HG03103 (cell line): Measurements from ENCODE around the gene ACKR2.
"Not testable (repeated sequence)": the region's sequence is repeated elsewhere in the genome, so short reads cannot be mapped to it uniquely, and the experiment has no call there.

Experiments
- ATAC-seq: cut with Tn5 transposase; IDR thresholded peaks from one replicate; pipeline ENCODE4 v1.9.1; 2021; ENCODE audit warnings: low read depth; ENCODE audit not compliant: unreplicated experiment

Gene ACKR2

DNA sequence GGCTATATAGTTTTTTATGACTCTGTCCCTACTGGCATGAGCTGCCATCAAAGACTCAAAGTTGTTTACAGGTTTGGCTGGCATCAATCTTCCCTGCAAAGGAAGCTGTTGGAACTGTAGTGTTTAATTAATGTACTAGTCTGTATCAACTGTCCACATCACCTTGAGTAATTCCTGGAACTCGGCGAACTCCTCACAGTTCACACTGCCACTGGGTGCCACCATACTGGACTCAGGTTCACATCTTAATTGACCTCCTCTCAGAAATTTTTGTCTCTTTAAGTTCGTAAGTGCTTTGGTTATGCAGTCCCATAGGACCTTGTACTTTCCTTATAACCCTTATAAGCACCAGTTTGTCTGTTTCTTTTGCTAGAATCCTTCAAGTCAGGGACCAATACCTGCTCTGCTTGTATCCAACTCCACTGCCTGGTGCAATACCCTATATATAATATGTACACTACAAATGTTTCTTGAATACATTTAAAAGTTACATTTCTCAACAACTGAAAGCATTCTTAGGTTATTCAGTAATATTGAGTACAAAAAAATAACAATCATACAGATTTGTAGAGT, 8.1 kb upstream of the ACKR2 start:
- ATAC-seq, result no peak

- ATAC-seq, result no peak
These were observed 7.5 kb upstream of the ACKR2 start for GRCh38 chr3:42801784-42802183.

GRCh38 chr3:42802876-42803413, 6.3 kb upstream of the ACKR2 start:
- no peak for ATAC-seq

GRCh38 chr3:42803414-42804105, 5.7 kb upstream of the ACKR2 start:
- peak; percentile 14 for ATAC-seq

- peak; percentile 96 for ATAC-seq
These were observed 5.0 kb upstream of the ACKR2 start, which contains the start of gene HIGD1A for GRCh38 chr3:42804106-42804830. TSS of gene HIGD1A (minus strand) at chr3:42804490. CDS start at chr3:42794253, 10,237 bp downstream.

GRCh38 chr3:42804831-42805132, 4.5 kb upstream of the ACKR2 start:
- ATAC-seq, result peak; percentile 11

GRCh38 chr3:42805141-42805821, 4.0 kb upstream of the ACKR2 start:
- no peak for ATAC-seq

GRCh38 chr3:42807929-42808328, 1.3 kb upstream of the ACKR2 start:
- no peak for ATAC-seq

DNA sequence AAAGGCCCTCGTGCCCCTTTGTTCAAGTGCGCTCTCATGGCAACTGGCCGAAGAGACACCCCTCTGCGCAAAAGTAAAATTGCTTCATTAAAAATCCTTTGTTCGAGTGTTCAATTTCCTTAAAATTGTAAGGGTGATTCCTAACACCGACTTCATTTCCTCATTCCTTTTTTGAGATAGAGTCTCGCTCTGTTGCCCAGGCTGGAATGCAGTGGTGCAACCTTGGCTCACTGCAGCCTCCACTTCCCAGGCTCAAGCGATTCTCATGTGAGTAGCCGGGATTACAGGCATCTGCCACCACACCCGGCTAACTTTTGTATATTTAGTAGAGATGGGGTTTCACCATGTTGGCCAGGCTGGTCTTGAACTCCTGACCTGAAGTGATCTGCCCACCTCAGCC, 1.5 kb downstream of the ACKR2 start:
- ATAC-seq, result not testable (repeated sequence)

- not testable (repeated sequence) for ATAC-seq
These were observed 2.1 kb downstream of the ACKR2 start for GRCh38 chr3:42811118-42811883.

- no peak for ATAC-seq
These were observed 5.0 kb downstream of the ACKR2 start for GRCh38 chr3:42814246-42814645.

DNA sequence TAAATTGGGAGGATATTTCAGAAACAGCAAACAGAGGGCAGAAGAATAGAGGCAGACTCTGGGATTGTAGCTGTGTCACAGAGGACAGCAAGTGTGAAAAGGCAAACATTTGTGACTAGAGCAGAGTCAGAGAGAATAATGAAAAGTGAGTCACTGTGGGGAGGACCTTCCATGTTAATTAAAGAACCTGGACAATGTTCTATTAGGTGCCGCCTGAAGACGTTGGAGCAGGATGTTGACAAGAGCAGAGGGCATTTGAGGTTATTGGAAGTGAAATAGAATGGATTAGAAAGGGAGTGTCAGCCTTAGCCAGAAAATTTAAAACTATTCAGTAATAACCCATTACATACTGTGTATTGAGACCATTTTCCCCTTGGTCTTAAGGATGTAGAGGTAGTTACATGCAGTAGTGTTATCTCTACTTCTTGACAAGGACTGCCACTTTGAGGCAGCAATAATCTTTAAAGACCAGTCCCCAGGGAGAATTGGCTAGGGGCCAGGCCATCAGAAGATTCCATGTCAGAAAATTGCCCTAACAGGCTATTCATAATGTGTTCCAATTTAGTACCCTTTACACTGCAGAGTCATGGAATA, 5.8 kb downstream of the ACKR2 start:
- ATAC-seq, result no peak

GRCh38 chr3:42815826-42816225, 6.6 kb downstream of the ACKR2 start:
- ATAC-seq, result no peak

DNA sequence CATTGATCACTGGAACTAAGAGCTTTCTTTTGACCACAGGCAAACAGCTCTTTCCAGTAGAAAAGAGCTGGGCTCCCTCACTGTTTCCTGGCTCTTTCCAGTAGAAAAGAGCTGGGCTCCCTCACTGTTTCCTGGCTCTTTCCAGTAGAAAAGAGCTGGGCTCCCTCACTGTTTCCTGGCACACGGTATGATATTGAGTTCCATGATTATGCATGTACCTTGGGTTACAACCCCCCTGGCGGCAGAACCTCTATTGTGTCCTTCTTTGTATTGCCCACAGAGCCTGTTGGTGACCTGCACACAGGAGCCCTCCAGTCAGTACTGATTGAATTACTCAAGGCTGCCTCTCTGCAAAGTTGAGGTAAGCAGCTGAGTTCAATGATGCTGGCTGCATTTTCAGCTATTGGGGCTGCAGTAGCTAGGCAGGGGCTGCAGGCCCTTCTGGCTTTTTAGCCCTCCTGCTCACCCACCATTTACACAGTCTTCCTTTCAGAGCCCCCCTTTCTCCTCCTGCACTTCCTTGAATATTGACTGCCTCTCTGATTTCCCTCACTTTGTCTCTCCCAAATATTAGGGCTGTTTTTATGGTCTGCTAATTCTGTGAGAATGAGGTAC, 10.2 kb downstream of the ACKR2 start:
- ATAC-seq, result no peak

DNA sequence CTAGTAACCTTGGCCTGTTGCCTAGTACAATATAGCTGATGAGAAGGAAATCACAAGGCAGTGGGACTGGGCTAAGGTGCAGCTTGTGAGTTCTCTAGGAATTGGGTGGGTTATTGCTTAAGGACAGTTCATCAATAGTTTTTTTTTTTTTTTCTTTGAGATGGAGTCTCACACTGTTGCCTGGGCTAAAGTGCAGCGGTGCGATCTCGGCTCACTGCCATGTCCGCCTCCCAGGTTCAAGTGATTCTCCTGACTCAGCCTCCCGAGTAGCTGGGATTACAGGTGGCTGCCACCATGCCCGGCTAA, 11.5 kb downstream of the ACKR2 start:
- no peak for ATAC-seq

DNA sequence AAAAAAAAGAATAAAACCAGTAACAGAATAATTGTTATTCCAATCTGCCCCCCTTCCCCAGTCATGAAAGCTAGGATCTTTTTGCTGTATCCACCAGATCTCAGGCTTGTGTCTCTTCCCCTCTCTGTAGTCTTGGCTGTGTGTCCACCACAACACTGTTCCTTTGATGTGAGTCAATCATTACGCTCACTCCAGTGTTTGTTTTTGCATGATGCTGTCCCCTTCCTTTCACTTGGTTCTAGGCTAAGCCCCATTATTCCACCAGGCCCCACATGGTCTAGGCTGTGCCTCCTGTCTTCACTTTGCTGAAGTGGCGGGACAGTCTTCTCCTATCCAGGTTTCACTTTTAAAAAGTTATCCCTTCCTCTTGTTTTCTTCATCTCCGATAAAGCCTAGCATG, 13.6 kb downstream of the ACKR2 start:
- no peak for ATAC-seq

DNA sequence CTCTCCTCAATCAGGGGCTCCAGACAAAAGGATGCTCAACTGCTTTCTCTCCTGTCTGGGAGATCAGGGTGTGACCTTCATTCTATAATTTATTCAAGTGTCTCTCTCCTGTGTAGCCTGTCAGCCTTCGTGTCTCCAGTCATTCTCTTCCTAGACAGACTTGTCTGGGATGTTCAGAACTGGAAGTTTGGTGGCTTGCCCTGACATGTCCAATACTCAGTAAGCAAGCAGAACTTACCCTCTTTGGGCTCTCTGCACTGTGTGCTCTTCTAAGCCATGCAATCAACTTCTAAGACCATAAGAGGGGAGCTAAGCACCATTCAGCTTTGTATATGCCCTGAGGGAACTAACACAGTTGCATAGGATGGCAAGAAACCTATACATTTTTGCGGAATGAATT, 14.1 kb downstream of the ACKR2 start:
- no peak for ATAC-seq

GRCh38 chr3:42826141-42826540, 16.9 kb downstream of the ACKR2 start:
- ATAC-seq, result no peak

DNA sequence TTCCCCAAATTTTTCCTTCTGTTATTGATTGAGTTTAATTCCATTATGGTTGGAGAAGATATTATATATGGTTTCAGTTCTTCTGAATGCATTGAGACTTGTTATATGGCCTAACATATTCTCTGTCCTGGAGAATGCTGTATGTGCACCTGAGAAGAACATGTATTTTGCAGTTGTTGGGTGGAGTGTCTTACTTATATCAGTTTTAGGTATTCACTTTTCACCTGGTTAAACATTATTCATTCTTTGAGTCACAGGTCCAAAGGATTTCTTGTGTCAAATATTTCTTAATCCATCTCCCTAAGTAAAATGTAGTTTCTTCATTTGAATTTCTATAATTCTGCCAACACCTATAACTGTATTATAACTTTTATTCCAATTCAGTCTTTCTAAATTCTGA, 17.8 kb downstream of the ACKR2 start:
- no peak for ATAC-seq

DNA sequence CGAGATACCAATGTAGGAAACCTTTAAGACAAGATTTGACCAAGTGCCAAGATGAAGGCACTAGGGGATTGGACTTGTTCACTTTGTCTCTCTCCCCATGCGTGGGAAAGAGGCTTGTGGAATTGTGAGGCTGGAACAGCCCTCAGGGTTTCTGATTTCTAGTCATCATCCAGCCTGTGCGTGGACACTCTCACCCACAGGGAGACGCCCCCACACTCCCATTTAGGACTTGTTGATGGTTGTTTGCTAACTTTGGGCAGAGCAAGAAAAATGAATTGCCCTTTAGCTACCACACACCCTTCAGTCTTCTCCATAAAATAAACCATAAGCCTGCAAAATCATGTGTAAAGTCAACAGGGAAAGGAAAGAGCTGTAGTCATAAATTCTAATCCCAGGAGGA, 18.4 kb downstream of the ACKR2 start:
- no peak for ATAC-seq
